Activated T-helper 17 cell treated with anti-CD3 and anti-CD28 coated beads, Interleukin-2, amount 50 U/mL, for 72 hours (primary cell): ENCODE results near the gene PSMD8. TPM values are rescaled to one million over a fixed set of nuclear protein-coding genes. Genes with fewer than 3 reads are reported as not detected.
"Not testable (repeated sequence)": the region's sequence is repeated elsewhere in the genome, so short reads cannot be mapped to it uniquely, and the experiment has no call there.

Experiments
- ATAC-seq: fragments of 150-1000 bp; cut with Tn5 transposase; replicated peaks from 2 replicates; pipeline ENCODE4 v1.10.0; 2021; ENCODE audit warnings: mild to moderate bottlenecking, moderate library complexity
- H3K27ac Mint-ChIP-seq: one replicate; pipeline ENCODE4 v1.8.0; 2022; ENCODE audit warnings: mixed read lengths
- H3K27me3 Mint-ChIP-seq: one replicate; pipeline ENCODE4 v1.8.0; 2022; ENCODE audit warnings: mixed read lengths
- H3K36me3 Mint-ChIP-seq: one replicate; pipeline ENCODE4 v1.8.0; 2022; ENCODE audit warnings: low read depth, mild to moderate bottlenecking, mixed read lengths
- H3K4me1 Mint-ChIP-seq: one replicate; pipeline ENCODE4 v1.8.0; 2022; ENCODE audit warnings: mixed read lengths
- H3K4me3 Mint-ChIP-seq: one replicate; pipeline ENCODE4 v1.8.0; 2022; ENCODE audit warnings: mild to moderate bottlenecking, mixed read lengths
- H3K9me3 Mint-ChIP-seq: one replicate; pipeline ENCODE4 v1.8.0; 2022; ENCODE audit warnings: mixed read lengths
- total RNA-seq, 2 donors: library from RNA; stranded (reverse); gene quantifications; one replicate each; pipeline ENCODE4 v1.2.3, GENCODE V29; 2022

Gene PSMD8
- total RNA-seq, 2 donors from 2014 or later = 166 to 242 TPM

GRCh38 chr19:38402623-38402966, 28.2 kb downstream of the PSMD8 start:
- Mint-ChIP-seq H3K9me3 (no peaks in the 10 kb centered on the region), H3K27me3 (no peaks in the 10 kb centered on the region), H3K27ac (peak overlapping the region; percentile 80), H3K36me3 (peaks cover 47% of the 10 kb centered on the region), H3K4me3 (peak overlapping the region; percentile 82), H3K4me1 (peaks cover 4% of the 10 kb centered on the region)
- no peak for ATAC-seq

- ATAC-seq = peak; percentile 97
- peaks cover 4% of the 10 kb centered on the region for H3K4me1 Mint-ChIP-seq
Measured at GRCh38 chr19:38402967-38403674, 28.8 kb downstream of the PSMD8 start, which contains the start of gene FAM98C. FAM98C (plus strand) TSS chr19:38403093; CDS start chr19:38403154, 61 bp downstream.

DNA sequence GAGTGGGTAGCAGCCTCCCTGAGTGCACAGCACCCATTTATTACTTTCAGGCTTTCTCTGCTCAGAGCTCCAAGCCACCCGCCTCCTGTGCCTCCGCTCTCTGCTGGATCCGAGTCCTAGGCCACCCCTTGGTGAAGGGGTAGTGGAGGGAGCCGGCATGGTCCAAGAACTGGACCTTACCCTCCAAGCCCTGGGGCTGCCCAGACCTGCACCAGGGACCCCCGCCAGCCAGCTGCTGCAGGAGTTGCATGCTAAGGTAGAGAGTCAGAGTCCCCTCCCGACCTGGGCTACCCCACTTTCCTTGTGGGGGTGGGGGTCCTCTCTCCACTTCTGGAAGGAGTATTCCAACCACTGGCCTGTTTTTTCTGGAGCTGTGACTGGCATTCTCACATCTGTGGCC, 30.5 kb downstream of the PSMD8 start:
- Mint-ChIP-seq H3K27ac (peak overlapping the region; percentile 80), H3K27me3 (no peaks in the 10 kb centered on the region), H3K4me3 (peak overlapping the region; percentile 82), H3K36me3 (peaks cover 68% of the 10 kb centered on the region), H3K4me1 (peaks cover 4% of the 10 kb centered on the region), H3K9me3 (no peaks in the 10 kb centered on the region)
- ATAC-seq = no peak

More at GRCh38 chr19:38402967-38403674, 28.8 kb downstream of the PSMD8 start, which contains the start of gene FAM98C:
- H3K27ac Mint-ChIP-seq = peak within 1 kb of the TSS; percentile 80
- no peaks in the 10 kb centered on the region for H3K9me3 Mint-ChIP-seq
- H3K36me3 Mint-ChIP-seq = peaks cover 51% of the 10 kb centered on the region
- H3K27me3 Mint-ChIP-seq = no peaks in the 10 kb centered on the region
- H3K4me3 Mint-ChIP-seq = peak within 1 kb of the TSS; percentile 82

GRCh38 chr19:38405276-38405675, 30.9 kb downstream of the PSMD8 start:
- H3K27me3 Mint-ChIP-seq = no peaks in the 10 kb centered on the region
- no peak for ATAC-seq
- H3K4me1 Mint-ChIP-seq = peaks cover 4% of the 10 kb centered on the region
- no peaks in the 10 kb centered on the region for H3K9me3 Mint-ChIP-seq
- peak overlapping the region; percentile 82 for H3K4me3 Mint-ChIP-seq
- peaks cover 72% of the 10 kb centered on the region for H3K36me3 Mint-ChIP-seq
- H3K27ac Mint-ChIP-seq = peak overlapping the region; percentile 80

DNA sequence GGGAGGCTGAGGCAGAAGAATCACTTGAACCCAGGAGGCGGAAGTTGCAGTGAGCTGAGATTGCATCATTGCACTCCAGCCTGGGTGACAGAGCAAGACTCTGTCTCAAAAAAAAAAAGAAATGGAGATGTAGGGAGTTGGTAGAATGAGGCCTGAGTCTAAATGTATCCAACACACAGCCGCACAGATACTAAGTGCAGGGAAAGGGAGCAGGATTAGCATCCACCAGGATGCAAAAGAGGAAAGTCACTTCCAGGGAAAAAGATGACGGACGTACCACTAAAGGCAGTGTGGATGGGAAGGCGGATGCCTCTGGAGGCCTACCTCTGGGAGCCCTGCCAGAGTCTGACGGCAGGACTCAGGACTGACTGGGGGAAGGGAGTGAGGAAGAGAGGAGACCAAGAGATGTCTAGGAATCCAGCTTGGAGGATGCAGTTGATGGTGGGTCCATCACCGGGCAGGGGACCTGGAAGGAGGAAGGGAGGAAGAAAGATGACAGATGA, 35.3 kb downstream of the PSMD8 start:
- H3K9me3 Mint-ChIP-seq = no peaks in the 10 kb centered on the region
- ATAC-seq = no peak
- H3K36me3 Mint-ChIP-seq = peaks cover 62% of the 10 kb centered on the region
- H3K27ac Mint-ChIP-seq = peak overlapping the region; percentile 6
- no peak overlapping the region for H3K4me3 Mint-ChIP-seq
- no peaks in the 10 kb centered on the region for H3K4me1 Mint-ChIP-seq
- no peaks in the 10 kb centered on the region for H3K27me3 Mint-ChIP-seq

GRCh38 chr19:38410407-38410806, 36.0 kb downstream of the PSMD8 start:
- H3K36me3 Mint-ChIP-seq = peaks cover 55% of the 10 kb centered on the region
- H3K4me3 Mint-ChIP-seq, H3K4me1 Mint-ChIP-seq, ATAC-seq, H3K9me3 Mint-ChIP-seq, H3K27ac Mint-ChIP-seq, H3K27me3 Mint-ChIP-seq: not testable (repeated sequence)

DNA sequence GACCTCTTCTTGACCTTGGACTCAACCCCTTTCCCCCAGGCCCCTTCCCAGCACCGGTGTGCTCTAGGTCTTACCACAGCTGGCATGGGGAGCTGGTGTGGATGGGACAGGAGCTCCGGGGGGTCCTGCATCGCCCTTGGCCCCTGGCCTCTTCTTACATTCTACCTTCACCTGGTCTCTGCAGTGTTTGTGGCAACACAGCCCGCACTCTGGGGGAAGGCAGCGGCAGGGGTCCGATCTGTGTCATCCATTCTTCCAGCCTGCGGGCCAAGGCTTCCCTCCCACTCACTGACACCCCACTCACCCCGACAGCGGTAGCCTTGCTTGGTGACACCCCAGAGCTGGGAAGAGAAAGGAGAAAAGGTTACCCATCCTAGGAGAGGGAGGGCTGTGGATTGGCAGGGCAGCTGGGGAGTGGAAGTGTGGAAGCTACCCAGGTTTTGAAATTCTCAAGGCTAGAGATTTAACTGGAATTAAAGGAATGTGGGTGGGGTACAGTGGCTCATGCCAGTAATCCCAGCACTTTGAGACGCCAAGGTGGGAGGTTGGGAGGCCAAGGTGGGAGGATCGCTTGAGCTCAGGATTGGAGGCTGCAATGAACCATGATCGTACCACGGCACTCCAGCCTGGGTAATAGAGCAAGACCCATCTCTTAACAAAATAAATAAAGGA, 36.8 kb downstream of the PSMD8 start:
- H3K27me3 Mint-ChIP-seq = no peaks in the 10 kb centered on the region
- H3K4me1 Mint-ChIP-seq = no peaks in the 10 kb centered on the region
- H3K36me3 Mint-ChIP-seq = peaks cover 49% of the 10 kb centered on the region
- ATAC-seq = no peak
- H3K9me3 Mint-ChIP-seq = no peaks in the 10 kb centered on the region
- no peak overlapping the region for H3K27ac Mint-ChIP-seq
- H3K4me3 Mint-ChIP-seq = no peak overlapping the region

- H3K27ac Mint-ChIP-seq, H3K9me3 Mint-ChIP-seq, H3K4me1 Mint-ChIP-seq, ATAC-seq, H3K27me3 Mint-ChIP-seq, H3K4me3 Mint-ChIP-seq: not testable (repeated sequence)
- H3K36me3 Mint-ChIP-seq = peaks cover 44% of the 10 kb centered on the region
Measured at GRCh38 chr19:38411898-38412297, 37.5 kb downstream of the PSMD8 start.

DNA sequence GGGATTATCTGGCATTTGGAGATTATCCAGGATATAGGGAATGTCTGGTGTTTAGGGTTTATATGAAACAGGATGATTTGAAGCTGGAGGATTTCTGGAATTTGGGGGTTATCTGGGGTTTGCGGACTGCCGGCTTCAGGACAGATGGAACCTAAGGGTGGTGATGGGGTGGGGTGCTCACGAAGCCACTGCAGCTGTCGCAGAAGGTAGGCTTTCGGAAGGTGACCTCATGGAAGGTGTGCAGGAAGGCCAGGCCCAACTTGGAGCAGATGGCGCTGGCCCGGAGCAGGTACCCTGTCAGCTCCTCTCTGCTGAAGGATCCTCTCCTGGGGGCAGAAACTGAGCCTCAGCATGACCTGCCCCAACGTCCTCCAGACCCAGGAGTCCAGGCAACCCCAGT, 38.1 kb downstream of the PSMD8 start:
- Mint-ChIP-seq H3K4me1 (peaks cover 6% of the 10 kb centered on the region), H3K9me3 (no peaks in the 10 kb centered on the region), H3K27me3 (no peaks in the 10 kb centered on the region), H3K4me3 (no peak overlapping the region), H3K27ac (no peak overlapping the region), H3K36me3 (peaks cover 44% of the 10 kb centered on the region)
- no peak for ATAC-seq

DNA sequence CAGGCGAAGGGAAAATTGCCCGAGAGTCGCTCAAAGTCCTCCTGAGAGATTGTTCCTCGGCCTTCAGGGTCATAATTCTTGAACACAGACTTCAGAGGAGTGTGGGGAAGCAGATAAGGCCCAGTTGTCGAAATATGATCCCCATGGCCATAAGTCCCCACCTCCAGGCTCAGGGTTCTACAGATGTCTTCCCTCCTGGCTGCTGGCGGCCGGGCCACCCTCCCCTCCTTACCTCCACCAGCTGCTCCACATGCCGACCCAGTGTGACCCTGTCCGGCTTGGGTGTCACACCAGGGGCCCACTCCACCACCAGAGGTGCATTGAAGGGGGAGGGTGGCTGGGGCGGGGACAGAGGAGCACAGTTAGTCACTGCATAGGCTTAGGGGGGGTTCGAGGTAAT, 38.6 kb downstream of the PSMD8 start:
- Mint-ChIP-seq H3K4me3 (no peak overlapping the region), H3K9me3 (no peaks in the 10 kb centered on the region)

GRCh38 chr19:38413416-38413815, 39.0 kb downstream of the PSMD8 start:
- no peak overlapping the region for H3K4me3 Mint-ChIP-seq
- H3K4me1 Mint-ChIP-seq = peaks cover 12% of the 10 kb centered on the region
- no peak overlapping the region for H3K27ac Mint-ChIP-seq
- no peaks in the 10 kb centered on the region for H3K9me3 Mint-ChIP-seq
- peaks cover 42% of the 10 kb centered on the region for H3K36me3 Mint-ChIP-seq
- no peak for ATAC-seq
- no peaks in the 10 kb centered on the region for H3K27me3 Mint-ChIP-seq

More for the DNA sequence above, 38.6 kb downstream of the PSMD8 start:
- Mint-ChIP-seq H3K36me3 (peaks cover 46% of the 10 kb centered on the region), H3K27me3 (no peaks in the 10 kb centered on the region), H3K4me1 (peaks cover 11% of the 10 kb centered on the region), H3K27ac (no peak overlapping the region)
- no peak for ATAC-seq

DNA sequence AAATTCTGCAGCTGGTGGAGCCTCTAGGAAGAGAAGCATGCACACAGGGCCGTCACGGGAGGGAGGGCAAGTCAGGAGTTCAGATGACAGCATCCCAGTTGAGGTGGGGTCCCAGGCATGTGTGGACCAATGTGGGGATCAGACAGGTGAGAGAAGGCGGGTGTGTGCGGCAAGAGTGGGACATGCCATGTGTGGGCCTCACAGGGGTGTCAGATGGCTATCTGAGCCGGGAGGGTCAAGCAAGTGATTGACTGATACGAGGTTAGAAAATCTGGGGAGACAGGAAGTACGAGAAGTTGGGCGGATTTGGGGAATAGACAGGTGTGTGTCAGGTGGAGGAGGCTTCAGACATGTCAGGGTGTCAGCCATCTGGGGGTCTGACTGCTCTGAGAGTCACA, 42.8 kb downstream of the PSMD8 start:
- H3K9me3 Mint-ChIP-seq = no peaks in the 10 kb centered on the region
- peak overlapping the region; percentile 83 for H3K4me3 Mint-ChIP-seq
- H3K27me3 Mint-ChIP-seq = no peaks in the 10 kb centered on the region
- peaks cover 23% of the 10 kb centered on the region for H3K4me1 Mint-ChIP-seq
- H3K36me3 Mint-ChIP-seq = peaks cover 24% of the 10 kb centered on the region
- ATAC-seq = no peak
- peak overlapping the region; percentile 92 for H3K27ac Mint-ChIP-seq

DNA sequence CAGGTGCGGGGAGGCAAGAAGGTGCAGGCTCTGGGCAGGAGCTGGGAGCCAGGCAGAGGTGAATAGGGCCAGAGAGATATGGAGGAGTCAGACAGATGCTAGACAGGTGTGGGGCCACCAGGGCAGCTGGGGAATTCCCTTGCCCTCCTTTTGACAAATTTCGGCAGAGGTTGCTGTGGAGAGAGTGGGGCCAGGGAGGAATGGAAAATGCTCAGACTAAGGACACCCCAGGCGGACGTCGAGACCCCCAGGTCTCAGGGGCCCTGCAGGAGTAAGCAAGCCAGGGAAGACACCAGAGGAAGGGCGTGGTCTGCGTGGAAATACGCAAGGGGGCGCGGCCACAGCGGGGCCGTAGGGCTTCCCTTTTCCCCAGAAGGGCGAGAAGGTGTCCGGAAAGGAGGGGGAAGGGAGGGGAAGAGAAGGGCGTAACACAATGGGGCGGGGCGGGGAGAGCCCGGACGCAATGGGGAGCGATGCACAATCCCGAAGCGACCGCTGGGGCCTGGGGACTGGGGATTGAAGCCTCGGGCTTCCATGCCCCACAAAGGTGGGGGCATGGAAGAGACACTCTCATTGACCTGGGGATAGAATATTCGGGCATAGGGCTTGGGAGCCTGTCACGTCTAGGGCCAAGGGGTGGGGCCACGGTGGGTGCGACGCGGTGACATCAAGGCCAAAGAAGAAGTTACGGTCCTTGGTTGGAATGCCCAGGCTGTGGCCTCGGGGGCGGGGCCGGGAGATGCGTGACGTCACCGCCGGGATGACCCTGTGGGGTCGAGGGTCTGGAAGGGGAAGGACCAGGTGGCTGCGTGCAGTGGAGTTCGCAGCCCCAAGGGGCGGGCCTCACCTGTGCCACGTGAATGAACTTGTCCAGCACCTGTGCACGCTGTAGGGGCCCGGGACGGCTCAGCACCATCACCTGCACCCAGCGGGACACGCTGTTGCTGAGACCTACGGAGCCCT, 43.5 kb downstream of the PSMD8 start:
- Mint-ChIP-seq H3K4me3 (peak overlapping the region; percentile 83), H3K9me3 (no peaks in the 10 kb centered on the region), H3K27me3 (no peaks in the 10 kb centered on the region), H3K27ac (peak overlapping the region; percentile 92), H3K36me3 (peaks cover 18% of the 10 kb centered on the region), H3K4me1 (peaks cover 23% of the 10 kb centered on the region)
- ATAC-seq = peak; percentile 90

DNA sequence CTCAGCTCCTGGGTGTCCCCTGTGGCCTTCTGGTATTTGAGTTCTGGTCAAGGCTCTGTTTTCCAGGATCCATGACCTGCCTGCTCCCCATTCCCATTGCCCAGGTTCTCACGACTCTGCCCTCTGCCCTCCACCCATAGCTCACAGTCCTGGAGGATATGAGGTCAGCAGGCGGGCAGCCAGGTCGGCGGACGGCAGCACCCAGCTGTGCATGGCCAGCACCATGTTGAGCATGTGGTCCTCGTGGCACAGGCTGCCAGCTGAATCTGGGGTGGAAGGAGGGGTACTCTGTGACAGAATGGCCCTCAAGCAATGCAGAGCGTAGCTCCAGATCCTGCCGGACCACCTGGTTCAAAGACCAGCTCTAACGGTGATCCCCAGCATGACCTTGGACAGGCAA, 46.6 kb downstream of the PSMD8 start:
- H3K9me3 Mint-ChIP-seq = no peaks in the 10 kb centered on the region
- no peak overlapping the region for H3K4me3 Mint-ChIP-seq
- H3K27me3 Mint-ChIP-seq = no peaks in the 10 kb centered on the region
- no peak for ATAC-seq
- peaks cover 24% of the 10 kb centered on the region for H3K36me3 Mint-ChIP-seq
- H3K4me1 Mint-ChIP-seq = peaks cover 23% of the 10 kb centered on the region
- H3K27ac Mint-ChIP-seq = no peak overlapping the region
